Heart left ventricle (tissue), 13 donors: ENCODE data around the gene ATP9B.

Experiments
- CTCF ChIP-seq, 12 donors: fragments of 200-600 bp; sonication (generic) in 4 of 12; IDR thresholded peaks; one replicate each; pipeline versions ENCODE4 v1.5.0 to v1.8.0; 2018 to 2022; ENCODE audit warnings: antibody characterized with exemption in 12 of 12, mild to moderate bottlenecking in 5 of 12
- POLR2A ChIP-seq, 2 donors: fragments of 450-650 bp; IDR thresholded peaks; one replicate each; pipeline ENCODE4 v1.6.1; 2017; ENCODE audit warnings: antibody characterized with exemption in 2 of 2, mild to moderate bottlenecking in 2 of 2, moderate library complexity in 2 of 2
- donor health status: ischemic (EF 13 %, LVEDD 7.1; RV severe dilation, severe dysfunction).
- donor health status: DM: no; HTN: yes; CAD: no.
- donor health status: DM: no; HTN: no; CAD: no.
- donor health status: ischemic (EF 25% LVEDD 6.9; RV normal size, moderate dysfunction).
- donor health status: ischemic (EF 25% LVEDD 5.7; RV mildly dilated, moderate dysfunction).
- donor health status: ischemic (EF 35%, LVEDD 5.7; RV mildly dilated, moderate dysfunction).
- donor health status: nonischemic (EF 11% LVEDD 7.7; RV severe dilation, severe dysfunction).
- donor health status: DM: yes; HTN: yes; CAD: no.
- donor health status: PGD.
- donor health status: ischemic (EF 29% LVEDD 5.4; RV normal size, mild dysfunction).
- donor health status: nonischemic (EF 23%, LVEDD 6.1; RV moderate dilation, normal function).

GRCh38 chr18:79056827-79057367 is 12.3 kb upstream of the ATP9B start:
- TF ChIP-seq CTCF (IDR thresholded peaks at IDR 0.05) (no peak), POLR2A (IDR thresholded peaks at IDR 0.05) (no peak)
